K562 (cell line): ENCODE measurements around the gene SCARF2. TPM values are rescaled to one million over a fixed set of nuclear protein-coding genes. Genes with fewer than 3 reads are reported as not detected.

Experiments used
- CBX1 ChIP-seq: sonication (generic); IDR thresholded peaks from 2 replicates; pipeline ENCODE4 v1.6.1; 2016; ENCODE audit warnings: antibody characterized with exemption, low read depth, mild to moderate bottlenecking
- CTBP1 ChIP-seq: fragments of 450-650 bp; IDR thresholded peaks from 2 replicates; pipeline ENCODE4 v1.6.1; 2016; ENCODE audit warnings: borderline replicate concordance
- ETV1 ChIP-seq: fragments of 450-650 bp; conservative IDR thresholded peaks from 2 replicates; pipeline ENCODE4 v1.6.1; 2016; ENCODE audit warnings: missing genetic modification characterization, control low read depth, low read depth, missing compliant biosample characterization
- FOSL1 ChIP-seq: fragments of 200-800 bp; sonication (Bioruptor generic); conservative IDR thresholded peaks from 2 replicates; pipeline ENCODE4 v1.6.1; 2016; ENCODE audit warnings: missing genetic modification characterization, missing compliant biosample characterization
- GTF3C2 ChIP-seq: IDR thresholded peaks from 3 replicates; pipeline ENCODE4 v1.6.1; 2011; ENCODE audit warnings: borderline replicate concordance, mild to moderate bottlenecking, moderate library complexity; ENCODE audit not compliant: insufficient read length; ENCODE audit errors: extremely low read depth
- ILK ChIP-seq: fragments of 450-650 bp; IDR thresholded peaks from 2 replicates; pipeline ENCODE4 v1.6.1; 2016; ENCODE audit warnings: missing genetic modification characterization, low read depth, mild to moderate bottlenecking, missing compliant biosample characterization, moderate library complexity, borderline replicate concordance
- IRF1 ChIP-seq: sonication (generic); formaldehyde crosslinking; IDR thresholded peaks from 2 replicates; pipeline ENCODE4 v1.8.0; 2022; ENCODE audit warnings: missing genetic modification reagents, mild to moderate bottlenecking, borderline replicate concordance
- KLF13 ChIP-seq: fragments of 450-650 bp; IDR thresholded peaks from 2 replicates; pipeline ENCODE4 v1.6.1; 2016; ENCODE audit warnings: missing genetic modification characterization, low read depth, mild to moderate bottlenecking, missing compliant biosample characterization, moderate library complexity, borderline replicate concordance
- MTA1 ChIP-seq: fragments of 450-650 bp; IDR thresholded peaks from 2 replicates; pipeline ENCODE4 v1.6.1; 2017; ENCODE audit warnings: borderline replicate concordance
- NKRF ChIP-seq: fragments of 450-650 bp; IDR thresholded peaks from 2 replicates; pipeline ENCODE4 v1.6.1; 2016; ENCODE audit warnings: borderline replicate concordance
- SIN3A ChIP-seq, 2 experiments: fragments of 150-350 bp in 1 of 2; IDR thresholded peaks; 2 replicates each; pipeline ENCODE4 v1.6.1; 2011 to 2016; ENCODE audit warnings: borderline replicate concordance in 2 of 2, low read depth in 2 of 2, low read length in 2 of 2, mild to moderate bottlenecking in 2 of 2, moderate library complexity in 2 of 2; ENCODE audit not compliant: control insufficient read depth in 1 of 2
- TOE1 ChIP-seq, 2 experiments: fragments of 450-650 bp in 1 of 2; sonication (generic) in 1 of 2; formaldehyde crosslinking in 1 of 2; IDR thresholded peaks; 2 replicates each; pipeline versions ENCODE4 v1.7.1 to v1.8.0; 2016 to 2022; ENCODE audit warnings: borderline replicate concordance in 2 of 2, mild to moderate bottlenecking in 2 of 2, antibody characterized with exemption in 1 of 2, inconsistent platforms in 1 of 2, low read depth in 1 of 2, missing genetic modification reagents in 1 of 2, moderate library complexity in 1 of 2
- ZNF444 ChIP-seq: fragments of 250-450 bp; sonication (Bioruptor Pico); IDR thresholded peaks from 2 replicates; pipeline ENCODE4 v1.4.0; 2020; ENCODE audit warnings: mild to moderate bottlenecking, moderate library complexity
- polyA plus RNA-seq, 8 experiments: library from polyadenylated mRNA; depleted of rRNA in 4 of 8; stranded (reverse) in 5 of 8; unstranded in 3 of 8; fragments of >200 nt; fragmentation: Nextera tagmentation in 2 of 8; fragmentation: Illumina TruSeq in 1 of 8; extraction: Ambion mirVana in 2 of 8; extraction: Trizol in 1 of 8; gene quantifications; 2 replicates each; pipeline versions ENCODE4 v1.2.1 to v1.2.3, GENCODE V29; 2011 to 2014; ENCODE audit warnings: inconsistent platforms in 1 of 8, missing spikeins in 1 of 8
- total RNA-seq, 7 experiments: library from RNA; depleted of rRNA in 6 of 7; stranded (reverse); fragments of >200 nt in 6 of 7; fragmentation: Illumina TruSeq in 2 of 7; extraction: Trizol in 2 of 7; gene quantifications; 2 replicates each; pipeline versions ENCODE4 v1.2.1 to v1.2.3, GENCODE V29; 2011 to 2021; ENCODE audit warnings: low replicate concordance in 1 of 7
- TF ChIP-seq, protein P1 (sequence below): sonication (generic); formaldehyde crosslinking; IDR thresholded peaks from 2 replicates; pipeline ENCODE4 v1.8.0; 2022; ENCODE audit warnings: mild to moderate bottlenecking, missing genetic modification reagents

Gene SCARF2
- total and polyA plus RNA-seq, 9 of the 15 experiments (the other 6 are each of a cell fraction or from before 2014, with no cell fraction given): 0.06 to 0.32 (median 0.21) TPM; not detected in 5

DNA sequence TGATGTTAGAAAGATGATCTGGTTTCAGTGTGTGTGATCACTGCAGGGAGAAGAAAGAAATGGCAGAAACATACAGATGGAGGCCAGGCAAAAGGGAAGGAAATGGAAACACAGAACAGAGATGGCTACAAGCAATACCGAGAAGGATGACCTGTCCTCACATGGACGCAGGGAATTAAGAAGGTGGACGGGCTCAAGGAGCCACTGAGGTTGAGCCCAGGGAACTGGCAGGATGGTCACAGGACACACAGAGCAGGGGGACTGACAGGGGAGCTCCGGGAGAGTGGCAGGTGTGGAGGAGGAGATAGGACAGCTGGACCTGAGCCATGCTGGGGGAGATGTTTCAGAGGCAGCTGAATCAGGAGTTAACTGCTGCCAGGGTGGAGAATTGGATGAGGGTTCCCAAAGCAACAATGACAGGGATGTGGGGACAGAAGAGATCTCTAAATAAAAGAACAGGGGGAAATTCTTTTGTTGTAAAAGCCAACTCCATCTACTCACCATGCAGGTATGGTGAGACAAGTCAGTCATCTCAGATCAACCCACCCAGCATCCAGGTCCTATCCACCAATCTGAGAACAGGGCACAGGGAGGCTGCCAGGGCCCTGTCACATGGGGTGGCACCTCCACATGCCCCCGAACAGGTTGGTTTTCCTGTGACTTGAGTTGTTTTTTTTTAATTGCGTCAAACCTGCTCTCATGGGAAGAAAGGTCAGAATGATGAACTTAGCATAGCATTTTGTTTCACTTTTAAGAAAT, 31.7 kb upstream of the SCARF2 start (continued):
- TF ChIP-seq, protein P1, sequence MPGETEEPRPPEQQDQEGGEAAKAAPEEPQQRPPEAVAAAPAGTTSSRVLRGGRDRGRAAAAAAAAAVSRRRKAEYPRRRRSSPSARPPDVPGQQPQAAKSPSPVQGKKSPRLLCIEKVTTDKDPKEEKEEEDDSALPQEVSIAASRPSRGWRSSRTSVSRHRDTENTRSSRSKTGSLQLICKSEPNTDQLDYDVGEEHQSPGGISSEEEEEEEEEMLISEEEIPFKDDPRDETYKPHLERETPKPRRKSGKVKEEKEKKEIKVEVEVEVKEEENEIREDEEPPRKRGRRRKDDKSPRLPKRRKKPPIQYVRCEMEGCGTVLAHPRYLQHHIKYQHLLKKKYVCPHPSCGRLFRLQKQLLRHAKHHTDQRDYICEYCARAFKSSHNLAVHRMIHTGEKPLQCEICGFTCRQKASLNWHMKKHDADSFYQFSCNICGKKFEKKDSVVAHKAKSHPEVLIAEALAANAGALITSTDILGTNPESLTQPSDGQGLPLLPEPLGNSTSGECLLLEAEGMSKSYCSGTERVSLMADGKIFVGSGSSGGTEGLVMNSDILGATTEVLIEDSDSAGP (CRISPR knock-in tag): no peak
- TF ChIP-seq TOE1 (IDR thresholded peaks at IDR 0.05; ENCODE audit: borderline replicate concordance): no peak
- TF ChIP-seq TOE1 (CRISPR knock-in tag; IDR thresholded peaks at IDR 0.05; ENCODE audit: borderline replicate concordance, low read depth): no peak
- no peak for TF ChIP-seq CBX1
- TF ChIP-seq KLF13 (tag): no peak
- TF ChIP-seq SIN3A (IDR thresholded peaks at IDR 0.05; ENCODE audit: borderline replicate concordance in 2 of 2, control insufficient read depth in 1 of 2, low read depth in 2 of 2, low read length in 2 of 2): no peak
- TF ChIP-seq FOSL1: no peak
- peak; percentile 59 for TF ChIP-seq CTBP1
- TF ChIP-seq NKRF: peak; percentile 48; the same call in 1 of the 2 replicates
- no peak for TF ChIP-seq IRF1
- TF ChIP-seq GTF3C2: no peak
- no peak for TF ChIP-seq ETV1
- no peak for TF ChIP-seq ZNF444 (CRISPR knock-in tag)
- no peak for TF ChIP-seq MTA1
- TF ChIP-seq ILK (tag): no peak
